HepG2 (cell line): ENCODE data around the gene TAF1D. TPM values are rescaled to one million over a fixed set of nuclear protein-coding genes. Genes with fewer than 3 reads are reported as not detected.

Experiments
- ARID2 ChIP-seq: sonication (generic); formaldehyde crosslinking; IDR thresholded peaks from 2 replicates; pipeline ENCODE4 v1.8.1; 2022; ENCODE audit warnings: mild to moderate bottlenecking, missing genetic modification reagents, borderline replicate concordance
- EEA1 ChIP-seq: sonication (generic); formaldehyde crosslinking; IDR thresholded peaks from 2 replicates; pipeline ENCODE4 v1.5.1; 2020; ENCODE audit warnings: mild to moderate bottlenecking, missing genetic modification reagents, borderline replicate concordance
- ELF4 ChIP-seq: sonication (generic); formaldehyde crosslinking; IDR thresholded peaks from 2 replicates; pipeline ENCODE4 v1.5.0; 2020; ENCODE audit warnings: missing genetic modification reagents, mild to moderate bottlenecking, moderate library complexity, borderline replicate concordance
- KLF9 ChIP-seq: IDR thresholded peaks from 2 replicates; pipeline ENCODE4 v1.6.1; 2016; ENCODE audit warnings: low read depth
- PAWR ChIP-seq: sonication (generic); formaldehyde crosslinking; IDR thresholded peaks from 2 replicates; pipeline ENCODE4 v1.4.0; 2020; ENCODE audit warnings: missing genetic modification reagents, mild to moderate bottlenecking, borderline replicate concordance
- RBM22 ChIP-seq: fragments of 200-400 bp; formaldehyde crosslinking; optimal IDR thresholded peaks from 2 replicates; pipeline ENCODE3; 2017; ENCODE audit warnings: mild to moderate bottlenecking, low read length, moderate library complexity
- TBP ChIP-seq: sonication (generic); formaldehyde crosslinking; IDR thresholded peaks from 2 replicates; pipeline ENCODE4 v1.5.0; 2020; ENCODE audit warnings: missing genetic modification reagents
- TEAD2 ChIP-seq: sonication (generic); formaldehyde crosslinking; IDR thresholded peaks from 2 replicates; pipeline ENCODE4 v1.9.0; 2021; ENCODE audit warnings: missing genetic modification reagents
- ZFAT ChIP-seq: sonication (generic); formaldehyde crosslinking; conservative IDR thresholded peaks from 2 replicates; pipeline ENCODE4 v1.8.1; 2023; ENCODE audit warnings: missing genetic modification reagents, inconsistent platforms
- ZFP36 ChIP-seq: fragments of 150-350 bp; IDR thresholded peaks from 2 replicates; pipeline ENCODE4 v1.6.1; 2018; ENCODE audit warnings: borderline replicate concordance, low read length, low read depth; ENCODE audit not compliant: partially characterized antibody
- ZFP37 ChIP-seq: sonication (generic); formaldehyde crosslinking; IDR thresholded peaks from 2 replicates; pipeline ENCODE4 v1.4.0; 2020; ENCODE audit warnings: missing genetic modification reagents, borderline replicate concordance
- ZFP90 ChIP-seq: sonication (generic); formaldehyde crosslinking; IDR thresholded peaks from 2 replicates; pipeline ENCODE4 v1.8.0; 2022; ENCODE audit warnings: missing genetic modification reagents, mild to moderate bottlenecking, inconsistent platforms, borderline replicate concordance
- ZNF180 ChIP-seq: sonication (generic); formaldehyde crosslinking; IDR thresholded peaks from 2 replicates; pipeline ENCODE4 v1.4.0; 2020; ENCODE audit warnings: low read depth, missing genetic modification reagents, borderline replicate concordance
- ZNF230 ChIP-seq: sonication (generic); formaldehyde crosslinking; IDR thresholded peaks from 2 replicates; pipeline ENCODE4 v1.4.0; 2020; ENCODE audit warnings: mild to moderate bottlenecking, missing genetic modification reagents
- ZNF550 ChIP-seq: sonication (generic); formaldehyde crosslinking; IDR thresholded peaks from 2 replicates; pipeline ENCODE4 v1.4.0; 2020; ENCODE audit warnings: mild to moderate bottlenecking, missing genetic modification reagents, borderline replicate concordance
- ZNF556 ChIP-seq: sonication (generic); formaldehyde crosslinking; IDR thresholded peaks from 2 replicates; pipeline ENCODE4 v1.4.0; 2020; ENCODE audit warnings: mild to moderate bottlenecking, missing genetic modification reagents, borderline replicate concordance
- ZSCAN22 ChIP-seq: sonication (generic); formaldehyde crosslinking; IDR thresholded peaks from 2 replicates; pipeline ENCODE4 v1.4.0; 2020; ENCODE audit warnings: mild to moderate bottlenecking, missing genetic modification reagents
- ZSCAN29 ChIP-seq: sonication (generic); formaldehyde crosslinking; conservative IDR thresholded peaks from 2 replicates; pipeline ENCODE4 v1.4.0; 2020; ENCODE audit warnings: mild to moderate bottlenecking, missing genetic modification reagents
- polyA plus RNA-seq, 8 experiments: library from polyadenylated mRNA; depleted of rRNA in 3 of 8; stranded (reverse) in 7 of 8; unstranded in 1 of 8; fragments of >200 nt; fragmentation: Illumina TruSeq in 4 of 8; extraction: Trizol in 4 of 8; gene quantifications; 2 replicates each; pipeline versions ENCODE4 v1.2.1 to v1.2.3, GENCODE V29; 2011 to 2016; ENCODE audit warnings: low read depth in 4 of 8, missing spikeins in 1 of 8, mixed read lengths in 1 of 8; ENCODE audit not compliant: insufficient read depth in 1 of 8
- total RNA-seq, 5 experiments: library from RNA; depleted of rRNA; stranded (reverse); fragments of >200 nt; fragmentation: Illumina TruSeq; extraction: Trizol; gene quantifications; 2 replicates each; pipeline ENCODE4 v1.2.3, GENCODE V29; 2016; ENCODE audit warnings: low read depth in 1 of 5
- TF ChIP-seq, protein P1 (sequence below): sonication (generic); formaldehyde crosslinking; IDR thresholded peaks from 2 replicates; pipeline ENCODE4 v1.4.0; 2020; ENCODE audit warnings: mild to moderate bottlenecking, missing genetic modification reagents
- TF ChIP-seq, protein P2 (sequence below): sonication (generic); formaldehyde crosslinking; IDR thresholded peaks from 2 replicates; pipeline ENCODE4 v1.4.0; 2020; ENCODE audit warnings: mild to moderate bottlenecking, missing genetic modification reagents
- TF ChIP-seq, protein P3 (sequence below): sonication (generic); formaldehyde crosslinking; IDR thresholded peaks from 2 replicates; pipeline ENCODE4 v1.4.0; 2020; ENCODE audit warnings: mild to moderate bottlenecking, missing genetic modification reagents, borderline replicate concordance
- TF ChIP-seq, protein P4 (sequence below): sonication (generic); formaldehyde crosslinking; IDR thresholded peaks from 2 replicates; pipeline ENCODE4 v1.4.0; 2020; ENCODE audit warnings: mild to moderate bottlenecking, missing genetic modification reagents
- TF ChIP-seq, protein P5 (sequence below): sonication (generic); formaldehyde crosslinking; IDR thresholded peaks from 2 replicates; pipeline ENCODE4 v1.8.0; 2023; ENCODE audit warnings: mild to moderate bottlenecking, missing genetic modification reagents

TAF1D gene
- total and polyA plus RNA-seq, 2 of the 13 experiments (the other 11 are each of a cell fraction or from before 2014, with no cell fraction given), result 132 to 207 TPM

DNA sequence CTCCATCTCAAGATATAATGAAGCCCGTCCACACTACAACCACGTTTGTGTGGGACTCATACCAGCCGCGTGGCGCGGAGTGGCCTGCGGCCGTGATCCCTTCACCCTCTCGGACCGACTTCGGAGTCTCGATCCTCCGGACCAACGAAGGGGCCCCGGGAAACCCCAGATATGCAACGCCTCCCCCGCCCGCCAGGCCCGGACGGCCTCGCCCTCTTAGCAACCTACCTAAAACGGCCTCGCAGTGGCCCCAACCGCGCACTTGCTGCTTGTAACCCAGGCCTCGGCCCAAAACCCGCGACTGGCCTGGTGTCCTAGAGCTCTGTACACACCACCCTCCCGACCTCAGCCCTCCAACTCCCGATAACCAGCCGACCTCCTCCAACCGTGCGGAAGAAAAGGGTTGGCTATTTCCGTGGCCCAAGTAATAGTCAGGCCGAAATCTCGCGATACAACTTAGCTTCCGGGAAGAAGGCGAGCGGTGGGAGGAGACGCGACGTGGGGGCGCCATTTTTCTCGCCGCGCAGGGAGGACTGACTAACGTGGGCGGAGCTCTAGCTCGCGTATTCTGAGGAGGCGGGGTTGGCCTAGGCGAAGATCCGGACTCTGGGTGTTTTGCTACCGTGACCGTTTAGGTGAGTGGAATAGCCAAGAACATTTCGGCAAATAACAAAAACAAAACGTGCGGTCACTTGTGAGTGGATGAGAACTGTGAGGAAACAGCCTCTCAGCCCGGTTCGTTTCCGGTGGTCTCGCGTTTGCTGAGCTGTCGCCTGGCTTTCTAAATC is at the start of gene TAF1D, which contains the start of gene C11orf54 (continued):
- TF ChIP-seq, protein P1, sequence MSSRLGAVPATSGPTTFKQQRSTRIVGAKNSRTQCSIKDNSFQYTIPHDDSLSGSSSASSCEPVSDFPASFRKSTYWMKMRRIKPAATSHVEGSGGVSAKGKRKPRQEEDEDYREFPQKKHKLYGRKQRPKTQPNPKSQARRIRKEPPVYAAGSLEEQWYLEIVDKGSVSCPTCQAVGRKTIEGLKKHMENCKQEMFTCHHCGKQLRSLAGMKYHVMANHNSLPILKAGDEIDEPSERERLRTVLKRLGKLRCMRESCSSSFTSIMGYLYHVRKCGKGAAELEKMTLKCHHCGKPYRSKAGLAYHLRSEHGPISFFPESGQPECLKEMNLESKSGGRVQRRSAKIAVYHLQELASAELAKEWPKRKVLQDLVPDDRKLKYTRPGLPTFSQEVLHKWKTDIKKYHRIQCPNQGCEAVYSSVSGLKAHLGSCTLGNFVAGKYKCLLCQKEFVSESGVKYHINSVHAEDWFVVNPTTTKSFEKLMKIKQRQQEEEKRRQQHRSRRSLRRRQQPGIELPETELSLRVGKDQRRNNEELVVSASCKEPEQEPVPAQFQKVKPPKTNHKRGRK (CRISPR knock-in tag), result no peak
- TF ChIP-seq TBP (CRISPR knock-in tag), result no peak
- TF ChIP-seq ZFP37 (CRISPR knock-in tag), result peak; percentile 25; the same call in 1 of the 2 replicates
- TF ChIP-seq ARID2 (CRISPR knock-in tag), result no peak
- no peak for TF ChIP-seq ZFAT (CRISPR knock-in tag)
- TF ChIP-seq RBM22, result peak; percentile 95
- no peak for TF ChIP-seq ZNF180
- 0 out of 2 replicates have a peak, but pooled peaks have one; percentile 23 for TF ChIP-seq ZSCAN29 (CRISPR knock-in tag)
- no peak for TF ChIP-seq ZNF550 (CRISPR knock-in tag)
- TF ChIP-seq TEAD2, result no peak
- TF ChIP-seq, protein P2, sequence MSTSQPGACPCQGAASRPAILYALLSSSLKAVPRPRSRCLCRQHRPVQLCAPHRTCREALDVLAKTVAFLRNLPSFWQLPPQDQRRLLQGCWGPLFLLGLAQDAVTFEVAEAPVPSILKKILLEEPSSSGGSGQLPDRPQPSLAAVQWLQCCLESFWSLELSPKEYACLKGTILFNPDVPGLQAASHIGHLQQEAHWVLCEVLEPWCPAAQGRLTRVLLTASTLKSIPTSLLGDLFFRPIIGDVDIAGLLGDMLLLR (CRISPR knock-in tag), result no peak
- TF ChIP-seq, protein P3, sequence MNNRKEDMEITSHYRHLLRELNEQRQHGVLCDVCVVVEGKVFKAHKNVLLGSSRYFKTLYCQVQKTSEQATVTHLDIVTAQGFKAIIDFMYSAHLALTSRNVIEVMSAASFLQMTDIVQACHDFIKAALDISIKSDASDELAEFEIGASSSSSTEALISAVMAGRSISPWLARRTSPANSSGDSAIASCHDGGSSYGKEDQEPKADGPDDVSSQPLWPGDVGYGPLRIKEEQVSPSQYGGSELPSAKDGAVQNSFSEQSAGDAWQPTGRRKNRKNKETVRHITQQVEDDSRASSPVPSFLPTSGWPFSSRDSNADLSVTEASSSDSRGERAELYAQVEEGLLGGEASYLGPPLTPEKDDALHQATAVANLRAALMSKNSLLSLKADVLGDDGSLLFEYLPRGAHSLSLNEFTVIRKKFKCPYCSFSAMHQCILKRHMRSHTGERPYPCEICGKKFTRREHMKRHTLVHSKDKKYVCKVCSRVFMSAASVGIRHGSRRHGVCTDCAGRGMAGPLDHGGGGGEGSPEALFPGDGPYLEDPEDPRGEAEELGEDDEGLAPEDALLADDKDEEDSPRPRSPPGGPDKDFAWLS (CRISPR knock-in tag), result no peak
- TF ChIP-seq ELF4 (CRISPR knock-in tag), result 0 out of 2 replicates have a peak, but pooled peaks have one; percentile 77
- TF ChIP-seq, protein P4, sequence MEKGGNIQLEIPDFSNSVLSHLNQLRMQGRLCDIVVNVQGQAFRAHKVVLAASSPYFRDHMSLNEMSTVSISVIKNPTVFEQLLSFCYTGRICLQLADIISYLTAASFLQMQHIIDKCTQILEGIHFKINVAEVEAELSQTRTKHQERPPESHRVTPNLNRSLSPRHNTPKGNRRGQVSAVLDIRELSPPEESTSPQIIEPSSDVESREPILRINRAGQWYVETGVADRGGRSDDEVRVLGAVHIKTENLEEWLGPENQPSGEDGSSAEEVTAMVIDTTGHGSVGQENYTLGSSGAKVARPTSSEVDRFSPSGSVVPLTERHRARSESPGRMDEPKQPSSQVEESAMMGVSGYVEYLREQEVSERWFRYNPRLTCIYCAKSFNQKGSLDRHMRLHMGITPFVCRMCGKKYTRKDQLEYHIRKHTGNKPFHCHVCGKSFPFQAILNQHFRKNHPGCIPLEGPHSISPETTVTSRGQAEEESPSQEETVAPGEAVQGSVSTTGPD (CRISPR knock-in tag), result no peak
- TF ChIP-seq ZNF230 (CRISPR knock-in tag), result peak; percentile 73
- TF ChIP-seq ZSCAN22 (CRISPR knock-in tag), result no peak
- no peak; the same call in 1 of the 2 replicates for TF ChIP-seq ZFP90 (CRISPR knock-in tag)
- no peak for TF ChIP-seq ZFP36
- TF ChIP-seq, protein P5, sequence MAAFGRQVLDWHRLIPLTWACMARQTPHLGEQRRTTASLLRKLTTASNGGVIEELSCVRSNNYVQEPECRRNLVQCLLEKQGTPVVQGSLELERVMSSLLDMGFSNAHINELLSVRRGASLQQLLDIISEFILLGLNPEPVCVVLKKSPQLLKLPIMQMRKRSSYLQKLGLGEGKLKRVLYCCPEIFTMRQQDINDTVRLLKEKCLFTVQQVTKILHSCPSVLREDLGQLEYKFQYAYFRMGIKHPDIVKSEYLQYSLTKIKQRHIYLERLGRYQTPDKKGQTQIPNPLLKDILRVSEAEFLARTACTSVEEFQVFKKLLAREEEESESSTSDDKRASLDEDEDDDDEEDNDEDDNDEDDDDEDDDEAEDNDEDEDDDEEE (CRISPR knock-in tag), result no peak
- peak; percentile 47 for TF ChIP-seq ZNF556 (CRISPR knock-in tag)
- TF ChIP-seq EEA1 (CRISPR knock-in tag), result no peak
- TF ChIP-seq PAWR (CRISPR knock-in tag), result no peak
- no peak for TF ChIP-seq KLF9 (CRISPR knock-in tag)
